Mammary epithelial cell (primary cell): Measurements from ENCODE around the gene EPC2.

Experiments
- CTCF ChIP-seq, 2 donors: IDR thresholded peaks in 1 of 2; conservative IDR thresholded peaks in 1 of 2; 2 replicates each; pipeline ENCODE4 v1.5.1; 2011 to 2012; ENCODE audit warnings: inconsistent platforms in 2 of 2, low read length in 2 of 2, mild to moderate bottlenecking in 2 of 2, control low read depth in 1 of 2, low read depth in 1 of 2; ENCODE audit not compliant: insufficient read depth in 1 of 2; ENCODE audit errors: extremely low read depth in 1 of 2
- EZH2 ChIP-seq: IDR thresholded peaks from 2 replicates; pipeline ENCODE4 v1.6.1; 2012; ENCODE audit warnings: low read length, inconsistent platforms, borderline replicate concordance

- TF ChIP-seq CTCF (conservative IDR thresholded peaks at IDR 0.05 in 1 of 2, IDR thresholded peaks at IDR 0.05 in 1 of 2; ENCODE audit: extremely low read depth in 1 of 2, insufficient read depth in 1 of 2, low read depth in 1 of 2, low read length in 2 of 2) (no peak), EZH2 (no peak)
These were observed 179.6 kb downstream of the EPC2 start for GRCh38 chr2:148824190-148824589.
